Mucosa of descending colon (tissue), 3 donors: ENCODE results near the gene ZNF346. TPM values are rescaled to one million over a fixed set of nuclear protein-coding genes. Genes with fewer than 3 reads are reported as not detected.
A peak's percentile ranks its signal among the peaks of the same experiment; 100 is the strongest.

Source experiments
- ATAC-seq: fragments of 200-7000 bp; cut with Tn5 transposase; one replicate; pipeline ENCODE4 v1.9.1; 2020; ENCODE audit warnings: mild to moderate bottlenecking, moderate library complexity
- DNase-seq, 3 donors: peaks; one replicate each; pipeline ENCODE4 v3.0.0-alpha.2; 2020
- H3K36me3 ChIP-seq: fragments of 200-600 bp; one replicate; pipeline ENCODE4 v1.8.0; 2021; ENCODE audit warnings: low read depth, mild to moderate bottlenecking
- H3K4me1 ChIP-seq: fragments of 200-600 bp; one replicate; pipeline ENCODE4 v1.8.0; 2021; ENCODE audit warnings: low read depth, mild to moderate bottlenecking
- H3K4me3 ChIP-seq: fragments of 200-600 bp; one replicate; pipeline ENCODE4 v1.8.0; 2021; ENCODE audit warnings: mild to moderate bottlenecking
- H3K9me3 ChIP-seq: fragments of 200-600 bp; one replicate; pipeline ENCODE4 v1.8.0; 2021; ENCODE audit warnings: mild to moderate bottlenecking
- intact Hi-C, 2 donors: fragments of 100-400 bp; cut with DNase I in 1 of 2; cut with micrococcal nuclease in 1 of 2; formaldehyde crosslinking; loops; one replicate each; pipeline versions ENCODE4 v1.11.0 to v1.11.1; 2022; cut with DNase I, micrococcal nuclease
- total RNA-seq, 3 donors: library from RNA; stranded (reverse); fragmentation: NEBNext Ultra II Directional in 2 of 3; extraction: Animal tissue kit (Norgen Biotek cat#: 25700) in 2 of 3; gene quantifications; one replicate each; pipeline versions ENCODE4 v1.2.1 to v1.2.4, GENCODE V29; 2021 to 2023
- TF ChIP-seq, protein P1 (sequence below): fragments of 200-600 bp; IDR thresholded peaks from one replicate; pipeline ENCODE4 v1.8.0; 2022; ENCODE audit warnings: antibody characterized with exemption, mild to moderate bottlenecking
- donor health status: DM: no; HTN: no; CAD: no; lungs with moderate emphysema.
- donor health status: DM: no; HTN: no; CAD: no.
- donor health status: DM: no; HTN: yes; CAD: no.

Gene ZNF346
- total RNA-seq, 3 donors from 2014 or later = 15.7 to 17.9 (median 16.7) TPM

DNA sequence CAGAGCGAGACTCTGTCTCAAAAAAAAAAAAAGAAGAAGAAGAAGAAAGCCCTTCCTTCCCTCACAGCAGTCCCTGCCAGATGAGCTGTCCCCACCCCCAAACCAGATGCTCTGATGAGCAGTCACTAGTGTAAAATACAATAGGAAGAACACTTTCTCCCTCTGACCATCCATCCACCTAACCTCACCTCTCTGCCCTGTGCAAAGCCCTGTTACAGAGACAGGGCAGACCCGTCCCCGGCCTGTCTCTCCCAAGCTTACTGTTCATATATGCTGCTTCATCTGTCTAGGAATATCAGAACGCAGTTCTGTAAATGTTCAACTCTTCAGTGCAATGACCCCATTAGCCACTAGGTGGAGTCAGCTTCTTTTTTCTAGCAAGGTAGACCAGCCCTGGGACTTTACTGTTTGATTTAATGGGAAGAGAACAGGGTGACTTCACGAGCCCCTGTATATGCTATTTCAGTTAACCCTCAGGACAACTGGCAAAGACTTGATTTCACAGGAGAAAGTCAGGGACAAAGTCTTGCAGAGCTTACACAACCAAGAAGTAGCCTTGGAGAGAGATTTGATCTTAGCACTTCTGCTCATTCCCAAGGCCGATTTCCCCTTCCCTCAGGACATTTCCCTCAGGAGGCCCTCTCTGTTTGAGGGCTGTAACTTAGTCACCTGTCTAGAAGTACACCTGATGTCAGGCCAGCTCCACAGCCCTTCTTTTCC is 49.3 kb downstream of the ZNF346 start:
- TF ChIP-seq, protein P1, sequence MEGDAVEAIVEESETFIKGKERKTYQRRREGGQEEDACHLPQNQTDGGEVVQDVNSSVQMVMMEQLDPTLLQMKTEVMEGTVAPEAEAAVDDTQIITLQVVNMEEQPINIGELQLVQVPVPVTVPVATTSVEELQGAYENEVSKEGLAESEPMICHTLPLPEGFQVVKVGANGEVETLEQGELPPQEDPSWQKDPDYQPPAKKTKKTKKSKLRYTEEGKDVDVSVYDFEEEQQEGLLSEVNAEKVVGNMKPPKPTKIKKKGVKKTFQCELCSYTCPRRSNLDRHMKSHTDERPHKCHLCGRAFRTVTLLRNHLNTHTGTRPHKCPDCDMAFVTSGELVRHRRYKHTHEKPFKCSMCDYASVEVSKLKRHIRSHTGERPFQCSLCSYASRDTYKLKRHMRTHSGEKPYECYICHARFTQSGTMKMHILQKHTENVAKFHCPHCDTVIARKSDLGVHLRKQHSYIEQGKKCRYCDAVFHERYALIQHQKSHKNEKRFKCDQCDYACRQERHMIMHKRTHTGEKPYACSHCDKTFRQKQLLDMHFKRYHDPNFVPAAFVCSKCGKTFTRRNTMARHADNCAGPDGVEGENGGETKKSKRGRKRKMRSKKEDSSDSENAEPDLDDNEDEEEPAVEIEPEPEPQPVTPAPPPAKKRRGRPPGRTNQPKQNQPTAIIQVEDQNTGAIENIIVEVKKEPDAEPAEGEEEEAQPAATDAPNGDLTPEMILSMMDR = peak; percentile 75
- peak; percentile 93 for ATAC-seq
- DNase-seq = peak in 1 of 3 donors; percentile 97
- Histone ChIP-seq H3K9me3 (no peaks in the 10 kb centered on the region), H3K4me1 (no peaks in the 10 kb centered on the region), H3K4me3 (no peak overlapping the region), H3K36me3 (no peaks in the 10 kb centered on the region)
- intact Hi-C loops = no loop called here

DNA sequence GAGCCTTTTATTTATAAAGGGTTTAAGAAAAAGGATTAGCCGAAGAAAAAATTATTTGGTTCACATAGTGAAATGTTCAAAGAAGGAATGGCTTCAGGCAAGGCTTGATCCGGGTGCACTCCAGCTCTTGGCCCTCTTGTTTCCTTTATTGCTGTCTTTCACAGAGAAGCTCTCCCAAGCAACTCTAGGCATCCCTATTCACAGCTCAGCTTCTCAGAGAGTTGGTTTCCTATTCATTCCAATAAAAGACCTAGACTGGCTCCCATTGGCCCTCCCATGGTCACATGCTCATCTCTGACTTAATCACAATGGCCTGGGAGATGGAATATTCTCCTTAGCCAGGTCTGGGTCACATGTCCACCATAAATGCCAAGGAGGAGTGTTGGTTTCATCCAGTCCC is 54.8 kb downstream of the ZNF346 start:
- Histone ChIP-seq H3K4me1 (no peaks in the 10 kb centered on the region), H3K36me3 (no peaks in the 10 kb centered on the region), H3K4me3 (no peak overlapping the region), H3K9me3 (no peaks in the 10 kb centered on the region)
- ATAC-seq = no peak
- intact Hi-C loops = no loop called here
- TF ChIP-seq, protein P1 = no peak
- DNase-seq = no peak

DNA sequence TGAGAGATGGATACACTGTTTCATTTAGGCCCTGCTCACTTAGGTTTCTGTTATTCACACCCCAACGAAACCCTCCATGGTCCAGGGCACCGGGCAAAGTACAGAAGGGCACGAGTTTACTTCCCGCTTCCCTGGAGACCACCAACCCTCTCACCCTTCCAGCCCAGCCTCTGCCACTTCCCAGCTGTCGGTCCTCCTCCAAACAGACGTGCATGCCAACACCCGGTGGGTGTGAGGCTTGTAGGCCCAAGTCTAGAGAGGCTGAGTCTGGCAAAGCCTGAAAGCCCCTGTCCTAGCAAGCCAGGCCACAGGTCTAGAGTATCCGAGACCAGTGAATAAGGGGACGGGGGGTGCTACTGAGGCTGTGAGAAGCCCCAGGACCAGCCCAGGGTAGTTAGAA is 57.1 kb downstream of the ZNF346 start:
- intact Hi-C loops = no loop called here
- no peak for DNase-seq
- TF ChIP-seq, protein P1 = no peak
- no peak for ATAC-seq
- Histone ChIP-seq H3K4me3 (no peak overlapping the region), H3K9me3 (no peaks in the 10 kb centered on the region), H3K36me3 (no peaks in the 10 kb centered on the region), H3K4me1 (no peaks in the 10 kb centered on the region)

DNA sequence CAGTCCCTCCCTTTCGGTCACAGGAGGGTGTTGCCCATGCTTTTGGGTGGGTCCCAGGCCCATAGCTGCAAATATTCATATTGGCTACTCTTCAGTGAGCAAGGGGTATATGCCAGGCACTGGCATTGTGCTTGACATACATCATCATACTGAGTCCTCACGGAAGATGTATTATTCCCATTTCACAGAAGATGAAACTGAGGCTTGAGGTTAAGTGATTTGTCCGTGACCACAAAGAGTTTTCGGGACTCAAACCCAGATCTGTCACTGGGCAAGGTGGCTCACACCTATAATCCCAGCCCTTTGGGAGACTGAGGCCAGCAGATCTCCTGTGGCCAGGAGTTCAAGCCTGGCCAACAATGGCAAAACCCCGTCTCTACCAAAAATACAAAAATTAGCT is 57.8 kb downstream of the ZNF346 start:
- Histone ChIP-seq H3K4me3 (no peak overlapping the region), H3K4me1 (no peaks in the 10 kb centered on the region), H3K36me3 (no peaks in the 10 kb centered on the region), H3K9me3 (no peaks in the 10 kb centered on the region)
- TF ChIP-seq, protein P1 = no peak
- intact Hi-C loops = no loop called here
- ATAC-seq = no peak
- DNase-seq = no peak

DNA sequence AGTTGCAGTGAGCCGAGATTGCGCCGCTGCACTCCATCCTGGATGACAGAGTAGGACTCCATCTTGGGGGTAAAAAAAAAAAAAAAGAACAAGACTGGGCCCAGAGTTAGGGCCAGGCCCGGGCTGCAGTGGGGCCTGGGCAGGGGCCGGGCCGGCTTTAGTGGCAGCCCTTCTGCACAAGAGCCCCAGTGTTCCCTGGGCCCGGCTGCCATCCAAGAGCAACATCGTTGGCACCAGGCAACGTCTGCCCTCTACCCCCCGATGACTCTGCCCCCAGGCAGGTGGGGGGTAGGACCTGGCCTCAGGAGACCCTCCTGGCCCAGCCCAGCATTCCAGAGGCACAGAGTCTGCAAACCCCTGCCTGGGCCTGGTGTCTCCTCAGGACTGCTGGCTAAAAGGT is 59.4 kb downstream of the ZNF346 start:
- ATAC-seq (no peak), DNase-seq (no peak)
- Histone ChIP-seq H3K9me3 (no peaks in the 10 kb centered on the region), H3K4me3 (no peak overlapping the region), H3K4me1 (peaks cover 1% of the 10 kb centered on the region), H3K36me3 (no peaks in the 10 kb centered on the region)
- TF ChIP-seq, protein P1 = no peak
- intact Hi-C loops = no loop called here

DNA sequence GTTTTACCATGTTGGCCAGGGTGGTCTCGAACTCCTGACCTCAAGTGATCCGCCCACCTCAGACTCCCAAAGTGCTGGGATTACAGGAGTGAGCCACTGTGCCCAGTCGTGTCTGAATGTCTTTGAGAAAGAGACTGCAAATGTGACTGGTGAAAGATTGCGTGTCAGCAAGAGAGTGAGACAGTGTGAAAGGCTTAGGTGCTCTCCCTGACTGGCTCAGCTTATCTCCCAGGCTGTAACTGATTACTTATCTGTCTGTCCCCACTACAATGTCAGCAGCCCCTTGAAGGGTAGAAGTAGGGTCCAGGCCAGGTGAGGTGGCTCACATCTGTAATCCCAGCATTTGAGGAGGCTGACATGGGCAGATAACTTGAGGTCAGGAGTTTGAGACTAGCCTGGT is 60.9 kb downstream of the ZNF346 start:
- DNase-seq (no peak), ATAC-seq (no peak)
- TF ChIP-seq, protein P1 = no peak
- Histone ChIP-seq H3K4me1 (peaks cover 7% of the 10 kb centered on the region), H3K4me3 (no peak overlapping the region), H3K9me3 (no peaks in the 10 kb centered on the region), H3K36me3 (no peaks in the 10 kb centered on the region)
- intact Hi-C loops = no loop called here
